ENCODE measurements around the gene FLOT2. TPM values are rescaled to one million over a fixed set of nuclear protein-coding genes. Genes with fewer than 3 reads are reported as not detected.

The FLOT2 gene
- polyA plus RNA-seq, 1 of the 3 experiments (the other 2 are of a cell fraction): 105 TPM

DNA sequence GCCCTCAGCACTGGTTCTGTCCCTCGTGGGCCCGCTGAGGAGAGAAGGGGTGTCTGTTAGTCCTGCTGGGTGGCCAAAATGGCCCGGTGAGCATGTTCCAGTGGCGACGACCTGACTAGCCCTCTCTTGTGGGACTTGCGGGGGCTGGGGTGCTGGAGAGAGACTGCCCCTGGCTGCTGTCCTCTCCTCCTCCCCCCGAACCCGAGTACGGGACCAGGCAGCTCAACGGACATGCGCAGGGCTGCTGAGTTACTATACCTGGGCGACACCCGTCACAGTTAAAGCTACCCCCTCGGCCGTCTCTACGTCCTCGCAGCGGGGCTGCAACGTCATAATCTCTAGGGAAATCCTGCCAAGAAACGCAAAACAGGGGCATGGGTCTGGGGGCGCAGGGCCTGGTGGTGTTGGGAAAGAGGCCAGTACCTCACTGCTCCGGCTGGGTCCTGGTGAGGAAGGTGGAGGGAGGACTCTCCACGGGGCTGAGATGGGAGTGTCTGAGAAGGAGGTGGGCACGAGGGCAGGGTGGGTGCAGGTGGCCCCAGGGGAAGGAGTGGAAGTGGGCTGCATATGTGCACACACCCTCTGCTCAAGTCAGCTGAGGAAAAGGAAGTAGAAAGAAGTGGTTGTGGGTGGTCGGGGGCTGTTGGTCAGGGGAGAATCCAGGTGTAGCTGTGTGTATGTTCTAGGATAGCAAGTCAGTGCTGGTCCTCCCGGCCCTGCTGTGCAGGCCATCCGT, 13.4 kb downstream of the FLOT2 start:
- Histone ChIP-seq H3F3A (replicated peaks; ENCODE audit: insufficient read depth) (no peaks in the 10 kb centered on the region), H3K27ac (ENCODE audit: low read depth in 2 of 2, low read length in 1 of 2) (no peak overlapping the region), H3K4me2 (no peak overlapping the region), H3K9ac (no peak overlapping the region), H4K20me1 (ENCODE audit: insufficient read depth) (0 out of 2 replicates have a peak, but pooled peaks cover 3% of the 10 kb centered on the region), H3K36me3 (replicated peaks in 1 of 2; ENCODE audit: control insufficient read depth in 1 of 2, insufficient read depth in 2 of 2, low read length in 1 of 2) (peaks cover 12 to 61% of the 10 kb centered on the region in 2 experiments), H2AFZ (ENCODE audit: low read depth) (no peak overlapping the region), H3K9me2 (no peaks in the 10 kb centered on the region), H3K4me1 (ENCODE audit: control insufficient read depth in 1 of 2, insufficient read depth in 2 of 2, low read depth in 1 of 2, low read length in 1 of 2) (no peaks in the 10 kb centered on the region), H3K27me3 (ENCODE audit: insufficient read depth) (no peaks in the 10 kb centered on the region), H3K4me3 (ENCODE audit: low read depth in 2 of 2, low read length in 1 of 2) (no peak overlapping the region), H3K79me2 (ENCODE audit: insufficient read depth) (no peaks in the 10 kb centered on the region), H3K9me3 (no peaks in the 10 kb centered on the region)
- TF ChIP-seq FOXJ3 (CRISPR knock-in tag; IDR thresholded peaks at IDR 0.05) (no peak), RFX5 (IDR thresholded peaks at IDR 0.05; ENCODE audit: low read length) (no peak), GATA2 (CRISPR knock-in tag; IDR thresholded peaks at IDR 0.05) (no peak), MXI1 (IDR thresholded peaks at IDR 0.05; ENCODE audit: low read depth, low read length) (no peak), MAX (IDR thresholded peaks at IDR 0.05; ENCODE audit: low read depth) (no peak), ZBTB33 (IDR thresholded peaks at IDR 0.05; ENCODE audit: borderline replicate concordance, low read depth) (no peak), TCF12 (IDR thresholded peaks at IDR 0.05) (no peak), SIN3A (IDR thresholded peaks at IDR 0.05; ENCODE audit: borderline replicate concordance, low read depth, low read length) (no peak), RCOR1 (IDR thresholded peaks at IDR 0.05; ENCODE audit: low read length) (no peak), EZH2phosphoT487 (IDR thresholded peaks at IDR 0.05; ENCODE audit: borderline replicate concordance, low read depth) (no peak), POLR2AphosphoS5 (IDR thresholded peaks at IDR 0.05; ENCODE audit: low read depth, low read length) (no peak), ELF1 (IDR thresholded peaks at IDR 0.05) (no peak), JUND (IDR thresholded peaks at IDR 0.05) (no peak)
- TF ChIP-seq, protein P1, sequence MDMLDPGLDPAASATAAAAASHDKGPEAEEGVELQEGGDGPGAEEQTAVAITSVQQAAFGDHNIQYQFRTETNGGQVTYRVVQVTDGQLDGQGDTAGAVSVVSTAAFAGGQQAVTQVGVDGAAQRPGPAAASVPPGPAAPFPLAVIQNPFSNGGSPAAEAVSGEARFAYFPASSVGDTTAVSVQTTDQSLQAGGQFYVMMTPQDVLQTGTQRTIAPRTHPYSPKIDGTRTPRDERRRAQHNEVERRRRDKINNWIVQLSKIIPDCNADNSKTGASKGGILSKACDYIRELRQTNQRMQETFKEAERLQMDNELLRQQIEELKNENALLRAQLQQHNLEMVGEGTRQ (IDR thresholded peaks at IDR 0.05; ENCODE audit: borderline replicate concordance, low read depth, low read length): no peak
- 91% methylated on average over 18 of the region's 27 CpGs for WGBS (ENCODE audit: low lambda C conversion rate)
- ChIA-PET POLR2A (no interaction called here), CTCF (interaction anchor here (0.9 to 1.7 kb wide), 4 partner anchors 8 to 120 kb away, joined by 3 to 8 read pairs (median 4); no protein-coding TSS in a partner anchor)
- DNase-seq: peak; percentile 11
